Ecto neural progenitor cell (in vitro differentiated cells): Measurements from ENCODE around the gene MYOCOS.

ENCODE experiments used
- DNase-seq: peaks from one replicate; pipeline ENCODE4 v3.0.0-alpha.2; 2018; ENCODE audit warnings: low spot score

The MYOCOS gene

GRCh38 chr1:171663036-171663853, 41.2 kb downstream of the MYOCOS start:
- no peak for DNase-seq

- DNase-seq = no peak
These were observed 42.0 kb downstream of the MYOCOS start for GRCh38 chr1:171663854-171664575.

GRCh38 chr1:171664976-171665375, 42.9 kb downstream of the MYOCOS start:
- no peak for DNase-seq

GRCh38 chr1:171666114-171666769, 44.2 kb downstream of the MYOCOS start:
- no peak for DNase-seq

- no peak for DNase-seq
These were observed 46.3 kb downstream of the MYOCOS start for GRCh38 chr1:171668372-171668771.

GRCh38 chr1:171670739-171671138, 48.7 kb downstream of the MYOCOS start:
- DNase-seq = no peak

- no peak for DNase-seq
These were observed 52.7 kb downstream of the MYOCOS start for GRCh38 chr1:171674431-171675405.
